ENCODE measurements around the gene NDUFA12. TPM values are rescaled to one million over a fixed set of nuclear protein-coding genes. Genes with fewer than 3 reads are reported as not detected.

NDUFA12 gene
- total and polyA plus RNA-seq, 9 of the 15 experiments (the other 6 are each of a cell fraction or from before 2014, with no cell fraction given), result 115 to 986 (median 283) TPM

DNA sequence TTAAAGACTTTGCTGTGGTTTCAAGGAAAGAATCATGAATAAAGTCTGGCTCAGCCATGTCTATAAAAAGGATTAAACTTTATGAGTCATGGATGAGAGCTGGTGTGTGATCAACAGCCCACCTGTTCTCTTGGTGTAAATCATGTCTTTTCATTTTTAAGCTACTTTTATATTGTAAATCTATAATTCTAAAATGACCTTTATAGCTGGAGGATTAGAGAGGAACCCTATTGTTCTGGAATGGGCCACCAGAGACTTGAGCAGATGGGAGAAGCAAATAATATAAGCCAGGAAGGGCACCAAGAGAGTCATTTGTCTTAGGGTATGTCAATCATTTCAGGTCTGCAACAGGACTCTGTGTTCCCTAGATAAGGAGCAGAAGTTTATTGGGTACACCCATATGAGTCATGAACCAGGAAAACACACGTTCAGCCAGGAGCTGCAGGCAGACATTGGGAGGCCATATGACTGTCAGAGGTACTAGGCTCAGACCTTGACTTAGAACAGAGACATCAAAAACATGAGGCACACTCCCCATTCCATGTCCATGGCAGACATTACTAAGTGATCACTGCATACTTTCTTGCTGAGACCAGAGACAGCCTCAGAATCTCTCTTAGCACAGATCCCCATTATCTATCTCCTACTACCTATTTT, 49.3 kb downstream of the NDUFA12 start (continued):
- TF ChIP-seq DACH1 (IDR thresholded peaks at IDR 0.05; ENCODE audit: partially characterized antibody) (no peak), DIDO1 (tag; IDR thresholded peaks at IDR 0.05; ENCODE audit: low read depth) (no peak), CXXC5 (CRISPR knock-in tag; IDR thresholded peaks at IDR 0.05) (0 out of 2 replicates have a peak, but pooled peaks have one; percentile 7), FOS (IDR thresholded peaks at IDR 0.05; ENCODE audit: extremely low read depth, insufficient read length) (peak; percentile 53), NELFE (IDR thresholded peaks at IDR 0.05; ENCODE audit: insufficient read depth, insufficient read length) (no peak), ETV6 (IDR thresholded peaks at IDR 0.05; ENCODE audit: borderline replicate concordance in 1 of 2, low read depth in 2 of 2, low read length in 1 of 2) (no peak), ETV6 (CRISPR knock-in tag; IDR thresholded peaks at IDR 0.05; ENCODE audit: borderline replicate concordance) (no peak), PTRF (tag; IDR thresholded peaks at IDR 0.05) (no peak), HDAC1 (IDR thresholded peaks at IDR 0.05) (no peak), POLR3G (IDR thresholded peaks at IDR 0.05; ENCODE audit: extremely low read depth, insufficient read length, insufficient replicate concordance) (no peak), NR2C1 (IDR thresholded peaks at IDR 0.05) (0 out of 2 replicates have a peak, but pooled peaks have one; percentile 13), NR2C1 (tag; IDR thresholded peaks at IDR 0.05) (no peak), TGIF2 (CRISPR knock-in tag; IDR thresholded peaks at IDR 0.05) (no peak), MCM2 (IDR thresholded peaks at IDR 0.05; ENCODE audit: low read depth) (no peak), FOSL1 (tag; conservative IDR thresholded peaks at IDR 0.05) (peak; percentile 95), KLF16 (IDR thresholded peaks at IDR 0.05) (no peak), NFIC (IDR thresholded peaks at IDR 0.05) (peak; percentile 45), NCOA4 (IDR thresholded peaks at IDR 0.05; ENCODE audit: partially characterized antibody) (no peak), SAFB (IDR thresholded peaks at IDR 0.05; ENCODE audit: borderline replicate concordance, low read depth, low read length) (no peak), CBFA2T2 (conservative IDR thresholded peaks at IDR 0.05) (peak; percentile 78), RCOR1 (IDR thresholded peaks at IDR 0.05; ENCODE audit: borderline replicate concordance in 1 of 2, low read depth in 2 of 2, low read length in 2 of 2) (peak in 1 of 2 experiments; percentile 55; a peak in 1 of 4 replicates), ZNF780A (CRISPR knock-in tag; IDR thresholded peaks at IDR 0.05) (no peak), NUFIP1 (IDR thresholded peaks at IDR 0.05; ENCODE audit: partially characterized antibody) (no peak), YBX1 (IDR thresholded peaks at IDR 0.05) (no peak)
- TF ChIP-seq, protein P1, sequence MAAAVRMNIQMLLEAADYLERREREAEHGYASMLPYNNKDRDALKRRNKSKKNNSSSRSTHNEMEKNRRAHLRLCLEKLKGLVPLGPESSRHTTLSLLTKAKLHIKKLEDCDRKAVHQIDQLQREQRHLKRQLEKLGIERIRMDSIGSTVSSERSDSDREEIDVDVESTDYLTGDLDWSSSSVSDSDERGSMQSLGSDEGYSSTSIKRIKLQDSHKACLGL (CRISPR knock-in tag; IDR thresholded peaks at IDR 0.05; ENCODE audit: borderline replicate concordance, poor library complexity, severe bottlenecking), result no peak
- TF ChIP-seq, protein P2, sequence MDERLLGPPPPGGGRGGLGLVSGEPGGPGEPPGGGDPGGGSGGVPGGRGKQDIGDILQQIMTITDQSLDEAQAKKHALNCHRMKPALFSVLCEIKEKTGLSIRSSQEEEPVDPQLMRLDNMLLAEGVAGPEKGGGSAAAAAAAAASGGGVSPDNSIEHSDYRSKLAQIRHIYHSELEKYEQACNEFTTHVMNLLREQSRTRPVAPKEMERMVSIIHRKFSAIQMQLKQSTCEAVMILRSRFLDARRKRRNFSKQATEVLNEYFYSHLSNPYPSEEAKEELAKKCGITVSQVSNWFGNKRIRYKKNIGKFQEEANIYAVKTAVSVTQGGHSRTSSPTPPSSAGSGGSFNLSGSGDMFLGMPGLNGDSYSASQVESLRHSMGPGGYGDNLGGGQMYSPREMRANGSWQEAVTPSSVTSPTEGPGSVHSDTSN (CRISPR knock-in tag; IDR thresholded peaks at IDR 0.05; ENCODE audit: low read depth), result peak; percentile 58
- TF ChIP-seq, protein P2 (tag; conservative IDR thresholded peaks at IDR 0.05; ENCODE audit: low read depth), result peak; percentile 95
- TF ChIP-seq, protein P3, sequence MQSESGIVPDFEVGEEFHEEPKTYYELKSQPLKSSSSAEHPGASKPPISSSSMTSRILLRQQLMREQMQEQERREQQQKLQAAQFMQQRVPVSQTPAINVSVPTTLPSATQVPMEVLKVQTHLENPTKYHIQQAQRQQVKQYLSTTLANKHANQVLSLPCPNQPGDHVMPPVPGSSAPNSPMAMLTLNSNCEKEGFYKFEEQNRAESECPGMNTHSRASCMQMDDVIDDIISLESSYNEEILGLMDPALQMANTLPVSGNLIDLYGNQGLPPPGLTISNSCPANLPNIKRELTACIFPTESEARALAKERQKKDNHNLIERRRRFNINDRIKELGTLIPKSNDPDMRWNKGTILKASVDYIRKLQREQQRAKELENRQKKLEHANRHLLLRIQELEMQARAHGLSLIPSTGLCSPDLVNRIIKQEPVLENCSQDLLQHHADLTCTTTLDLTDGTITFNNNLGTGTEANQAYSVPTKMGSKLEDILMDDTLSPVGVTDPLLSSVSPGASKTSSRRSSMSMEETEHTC (IDR thresholded peaks at IDR 0.05), result no peak
